ENCODE measurements around the gene CACNA1C.
A peak's percentile ranks its signal among the peaks of the same experiment; 100 is the strongest.

CACNA1C gene

GRCh38 chr12:2211119-2211518, 158.3 kb downstream of the CACNA1C start:
- intact Hi-C loops (cut with DNase I) = no loop called here
- no peak for DNase-seq

- DNase-seq = no peak
- intact Hi-C loops (cut with DNase I) = no loop called here
Observed at GRCh38 chr12:2212537-2212936, 159.8 kb downstream of the CACNA1C start.

GRCh38 chr12:2212971-2213869, 160.4 kb downstream of the CACNA1C start:
- intact Hi-C loops (cut with DNase I) = no loop called here
- DNase-seq = peak in 41 of 42 donors; percentile 18 to 91 (median 61)

GRCh38 chr12:2214411-2214810, 161.6 kb downstream of the CACNA1C start:
- peak in 1 of 42 donors; percentile 18 for DNase-seq
- intact Hi-C loops (cut with DNase I) = no loop called here

- no peak for DNase-seq
- intact Hi-C loops (cut with DNase I) = no loop called here
Observed at GRCh38 chr12:2215709-2216560, 163.1 kb downstream of the CACNA1C start.

GRCh38 chr12:2218706-2219105, 165.9 kb downstream of the CACNA1C start:
- intact Hi-C loops (cut with DNase I) = no loop called here
- no peak for DNase-seq

- peak in 3 of 42 donors; percentile 18 to 61 (median 22) for DNase-seq
- intact Hi-C loops (cut with DNase I) = no loop called here
Observed at GRCh38 chr12:2221030-2221621, 168.3 kb downstream of the CACNA1C start.

- DNase-seq = no peak
- intact Hi-C loops (cut with DNase I) = no loop called here
Observed at GRCh38 chr12:2222691-2223090, 169.9 kb downstream of the CACNA1C start.

GRCh38 chr12:2224961-2225360, 172.2 kb downstream of the CACNA1C start:
- intact Hi-C loops (cut with DNase I) = no loop called here
- no peak for DNase-seq

GRCh38 chr12:2225696-2226095, 172.9 kb downstream of the CACNA1C start:
- no peak for DNase-seq
- intact Hi-C loops (cut with DNase I) = no loop called here

- no peak for DNase-seq
- intact Hi-C loops (cut with DNase I) = no loop called here
Observed at GRCh38 chr12:2226641-2227040, 173.9 kb downstream of the CACNA1C start.

- intact Hi-C loops (cut with DNase I) = no loop called here
- no peak for DNase-seq
Observed at GRCh38 chr12:2227360-2227759, 174.6 kb downstream of the CACNA1C start.

- intact Hi-C loops (cut with DNase I) = no loop called here
- no peak for DNase-seq
Observed at GRCh38 chr12:2228535-2228934, 175.7 kb downstream of the CACNA1C start.

- no peak for DNase-seq
- intact Hi-C loops (cut with DNase I) = no loop called here
Observed at GRCh38 chr12:2229661-2230539, 177.1 kb downstream of the CACNA1C start.

- no peak for DNase-seq
- intact Hi-C loops (cut with DNase I) = no loop called here
Observed at GRCh38 chr12:2231011-2231595, 178.3 kb downstream of the CACNA1C start.

GRCh38 chr12:2231956-2232355, 179.2 kb downstream of the CACNA1C start:
- no peak for DNase-seq
- intact Hi-C loops (cut with DNase I) = no loop called here

GRCh38 chr12:2233034-2233433, 180.2 kb downstream of the CACNA1C start:
- intact Hi-C loops (cut with DNase I) = no loop called here
- no peak for DNase-seq

GRCh38 chr12:2234091-2234490, 181.3 kb downstream of the CACNA1C start:
- no peak for DNase-seq

More at GRCh38 chr12:2234091-2234490, 181.3 kb downstream of the CACNA1C start:
- intact Hi-C loops (cut with DNase I) = no loop called here

All from head of caudate nucleus (tissue), 42 donors.